ENCODE data around the gene PYGL. TPM values are rescaled to one million over a fixed set of nuclear protein-coding genes. Genes with fewer than 3 reads are reported as not detected.

Gene PYGL
- total RNA-seq, 1 donor from 2014 or later, result 12.0 TPM

- no peak for TF ChIP-seq CTCF (IDR thresholded peaks at IDR 0.05; ENCODE audit: unreplicated experiment)
- no peaks in the 10 kb centered on the region for H3K9me3 Mint-ChIP-seq (ENCODE audit: low read depth)
- peaks cover 16% of the 10 kb centered on the region for H3K27me3 Mint-ChIP-seq
- H3K27ac Mint-ChIP-seq, result no peak overlapping the region
- no peak for DNase-seq (ENCODE audit: low spot score, unreplicated experiment)
- no peaks in the 10 kb centered on the region for H3K36me3 Mint-ChIP-seq (ENCODE audit: insufficient read depth)
- no peak overlapping the region for H3K4me3 Mint-ChIP-seq (ENCODE audit: low read depth)
- H3K4me1 Mint-ChIP-seq (ENCODE audit: low read depth), result peaks cover 3% of the 10 kb centered on the region
Measured at GRCh38 chr14:50972734-50973133, 28.5 kb upstream of the PYGL start.

GRCh38 chr14:50970886-50971781 is 26.9 kb upstream of the PYGL start:
- no peak overlapping the region for H3K4me3 Mint-ChIP-seq (ENCODE audit: low read depth)
- peaks cover 16% of the 10 kb centered on the region for H3K27me3 Mint-ChIP-seq
- no peaks in the 10 kb centered on the region for H3K9me3 Mint-ChIP-seq (ENCODE audit: low read depth)
- no peak for TF ChIP-seq CTCF (IDR thresholded peaks at IDR 0.05; ENCODE audit: unreplicated experiment)
- H3K4me1 Mint-ChIP-seq (ENCODE audit: low read depth), result peaks cover 3% of the 10 kb centered on the region
- DNase-seq (ENCODE audit: low spot score, unreplicated experiment), result no peak
- no peak overlapping the region for H3K27ac Mint-ChIP-seq
- no peaks in the 10 kb centered on the region for H3K36me3 Mint-ChIP-seq (ENCODE audit: insufficient read depth)

GRCh38 chr14:50967790-50968189 is 23.5 kb upstream of the PYGL start:
- Mint-ChIP-seq H3K4me3 (ENCODE audit: low read depth) (no peak overlapping the region), H3K9me3 (ENCODE audit: low read depth) (no peaks in the 10 kb centered on the region), H3K27me3 (peaks cover 12% of the 10 kb centered on the region), H3K27ac (no peak overlapping the region), H3K4me1 (ENCODE audit: low read depth) (peaks cover 7% of the 10 kb centered on the region), H3K36me3 (ENCODE audit: insufficient read depth) (no peaks in the 10 kb centered on the region)
- TF ChIP-seq CTCF (IDR thresholded peaks at IDR 0.05; ENCODE audit: unreplicated experiment), result no peak
- DNase-seq (ENCODE audit: low spot score, unreplicated experiment), result no peak

- Mint-ChIP-seq H3K27me3 (peaks cover 8% of the 10 kb centered on the region), H3K36me3 (ENCODE audit: insufficient read depth) (no peaks in the 10 kb centered on the region), H3K4me3 (ENCODE audit: low read depth) (no peak overlapping the region), H3K27ac (no peak overlapping the region), H3K9me3 (ENCODE audit: low read depth) (no peaks in the 10 kb centered on the region), H3K4me1 (ENCODE audit: low read depth) (peaks cover 7% of the 10 kb centered on the region)
- TF ChIP-seq CTCF (IDR thresholded peaks at IDR 0.05; ENCODE audit: unreplicated experiment), result no peak
- no peak for DNase-seq (ENCODE audit: low spot score, unreplicated experiment)
Measured at GRCh38 chr14:50967103-50967502, 22.8 kb upstream of the PYGL start.

- Mint-ChIP-seq H3K4me1 (ENCODE audit: low read depth) (peaks cover 4% of the 10 kb centered on the region), H3K36me3 (ENCODE audit: insufficient read depth) (no peaks in the 10 kb centered on the region), H3K9me3 (ENCODE audit: low read depth) (no peaks in the 10 kb centered on the region), H3K27me3 (peaks cover 3% of the 10 kb centered on the region), H3K27ac (no peak overlapping the region), H3K4me3 (ENCODE audit: low read depth) (no peak overlapping the region)
- DNase-seq (ENCODE audit: low spot score, unreplicated experiment), result no peak
- TF ChIP-seq CTCF (IDR thresholded peaks at IDR 0.05; ENCODE audit: unreplicated experiment), result no peak
Measured at GRCh38 chr14:50964683-50965390, 20.6 kb upstream of the PYGL start.

All from progenitor cell of endocrine pancreas (in vitro differentiated cells).